Naive B cell (primary cell): ENCODE data around the gene MRPL20. TPM values are rescaled to one million over a fixed set of nuclear protein-coding genes. Genes with fewer than 3 reads are reported as not detected.
A peak's percentile ranks its signal among the peaks of the same experiment; 100 is the strongest.
"Not testable (repeated sequence)": the region's sequence is repeated elsewhere in the genome, so short reads cannot be mapped to it uniquely, and the experiment has no call there.

Experiments
- ATAC-seq, 2 donors: fragments of 150-1000 bp; cut with Tn5 transposase; 2 replicates each; pipeline ENCODE4 v1.10.0; 2021; ENCODE audit warnings: low read depth in 2 of 2, mild to moderate bottlenecking in 2 of 2, moderate library complexity in 2 of 2
- DNase-seq: peaks from one replicate; pipeline ENCODE4 v3.0.0; 2022
- H3K27ac Mint-ChIP-seq, 6 donors: one replicate each; pipeline ENCODE4 v1.8.0; 2020 to 2022; ENCODE audit warnings: mild to moderate bottlenecking in 6 of 6, mixed read lengths in 6 of 6, moderate library complexity in 5 of 6, inconsistent platforms in 2 of 6
- H3K27me3 Mint-ChIP-seq, 3 donors: one replicate each; pipeline ENCODE4 v1.8.0; 2021 to 2022; ENCODE audit warnings: mixed read lengths in 3 of 3, mild to moderate bottlenecking in 1 of 3
- H3K36me3 Mint-ChIP-seq, 2 donors: one replicate each; pipeline ENCODE4 v1.8.0; 2020 to 2022; ENCODE audit warnings: mixed read lengths in 2 of 2, inconsistent platforms in 1 of 2, mild to moderate bottlenecking in 1 of 2
- H3K4me1 Mint-ChIP-seq, 3 donors: one replicate each; pipeline ENCODE4 v1.8.0; 2020 to 2022; ENCODE audit warnings: mixed read lengths in 3 of 3, inconsistent platforms in 1 of 3, mild to moderate bottlenecking in 1 of 3, moderate library complexity in 1 of 3
- H3K4me3 Mint-ChIP-seq, 8 donors: one replicate each; pipeline ENCODE4 v1.8.0; 2020 to 2022; ENCODE audit warnings: mild to moderate bottlenecking in 8 of 8, mixed read lengths in 8 of 8, moderate library complexity in 8 of 8, inconsistent platforms in 2 of 8
- H3K9me3 Mint-ChIP-seq, 7 donors: one replicate each; pipeline ENCODE4 v1.8.0; 2020 to 2022; ENCODE audit warnings: mixed read lengths in 7 of 7, mild to moderate bottlenecking in 5 of 7, inconsistent platforms in 2 of 7, moderate library complexity in 1 of 7
- polyA plus RNA-seq, 6 donors: library from polyadenylated mRNA; unstranded; fragments of 300-500 nt; fragmentation: Illumina TruSeq; gene quantifications; one replicate each; pipeline ENCODE4 v1.2.3, GENCODE V29; 2021; ENCODE audit warnings: low read depth in 6 of 6

Gene MRPL20
- polyA plus RNA-seq, 6 donors from 2014 or later = 75.1 to 129 (median 102) TPM

DNA sequence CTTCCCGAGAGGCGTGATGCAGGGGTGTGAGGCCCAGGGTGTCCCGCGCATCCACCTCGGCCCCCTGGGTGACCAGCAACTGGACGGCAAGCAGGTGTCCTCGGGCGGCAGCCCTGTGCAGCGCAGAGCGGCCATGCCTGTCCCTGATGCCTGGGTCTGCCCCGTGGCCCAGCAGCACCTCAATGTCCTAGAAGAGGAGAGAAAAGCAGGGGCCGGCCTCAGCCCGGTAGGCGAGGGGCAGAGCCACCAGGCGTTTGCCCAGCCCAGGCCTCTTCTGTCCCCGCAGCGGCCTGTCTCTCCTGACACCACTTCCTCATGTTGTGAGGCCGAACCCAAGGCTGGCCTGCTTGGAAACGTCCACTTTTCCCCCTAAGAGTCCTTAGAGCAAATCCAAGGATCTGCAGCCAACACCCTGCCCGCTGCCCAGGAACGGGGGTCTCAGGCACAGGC, 12.3 kb upstream of the MRPL20 start:
- Mint-ChIP-seq H3K27ac (no peak overlapping the region), H3K27me3 (peaks cover 8 to 32% (median 24%) of the 10 kb centered on the region in 3 donors), H3K4me3 (no peak overlapping the region), H3K4me1 (peaks cover 5 to 12% (median 8%) of the 10 kb centered on the region in 3 donors), H3K9me3 (no peaks in the 10 kb centered on the region), H3K36me3 (no peaks in the 10 kb centered on the region)
- no peak for DNase-seq
- ATAC-seq = no peak

DNA sequence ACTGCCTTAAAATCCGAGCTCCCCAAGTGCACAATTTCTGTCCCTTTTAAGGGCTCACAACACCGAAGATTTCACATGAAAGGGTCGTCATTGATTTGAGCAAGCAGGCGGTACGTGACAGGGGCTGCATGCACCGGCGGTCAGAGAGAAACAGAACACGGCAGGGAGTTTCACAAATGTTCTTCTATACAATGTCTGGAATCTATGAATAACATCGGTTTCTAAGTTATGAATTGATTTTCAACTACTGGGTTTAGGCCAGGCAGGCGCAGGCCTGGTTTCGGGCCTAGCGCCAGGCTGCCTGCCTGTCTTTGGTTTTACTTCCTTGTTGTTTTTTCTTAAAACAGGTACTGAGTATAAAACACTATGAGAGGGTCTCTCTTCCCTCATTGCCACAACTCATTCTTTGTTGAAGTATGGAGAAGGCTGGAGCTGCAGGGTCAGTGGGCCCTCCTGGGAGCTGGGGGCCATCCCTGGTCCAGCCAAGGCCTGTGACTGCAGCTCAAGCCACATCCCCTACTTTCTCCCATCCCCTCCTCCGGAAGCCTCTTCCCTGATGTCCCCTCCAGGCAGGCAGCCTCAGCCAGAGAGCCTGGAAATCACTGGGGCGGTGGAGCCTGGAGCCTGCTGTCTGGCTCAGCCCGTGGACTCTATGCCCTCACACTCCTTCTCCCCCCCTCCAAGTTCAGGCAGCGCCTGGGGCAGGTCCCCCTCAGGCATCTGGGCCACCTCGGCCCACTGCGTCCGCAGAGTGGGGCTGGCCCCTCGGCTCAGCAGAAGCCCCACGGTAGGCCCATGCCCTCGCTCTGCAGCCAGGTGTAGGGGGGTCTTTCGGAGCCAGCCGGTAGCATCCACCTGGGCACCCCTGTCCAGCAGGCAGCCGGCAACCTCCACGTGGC, 11.6 kb upstream of the MRPL20 start:
- H3K27ac Mint-ChIP-seq = peak overlapping the region in 5 of 6 donors; percentile 7 to 85 (median 74)
- ATAC-seq = no peak

GRCh38 chr1:1417825-1418463, 10.9 kb upstream of the MRPL20 start:
- ATAC-seq, DNase-seq, H3K9me3 Mint-ChIP-seq, H3K36me3 Mint-ChIP-seq: not testable (repeated sequence)
- peak overlapping the region in 4 of 6 donors; percentile 25 to 40 (median 34) for H3K27ac Mint-ChIP-seq
- peaks cover 5 to 12% (median 8%) of the 10 kb centered on the region in 3 donors for H3K4me1 Mint-ChIP-seq
- H3K27me3 Mint-ChIP-seq = peaks cover 4 to 23% (median 21%) of the 10 kb centered on the region in 3 donors
- peak overlapping the region in 3 of 8 donors; percentile 21 to 56 (median 41) for H3K4me3 Mint-ChIP-seq

More for the DNA sequence above, 11.6 kb upstream of the MRPL20 start:
- no peaks in the 10 kb centered on the region for H3K9me3 Mint-ChIP-seq
- peak overlapping the region in 7 of 8 donors; percentile 4 to 78 (median 41) for H3K4me3 Mint-ChIP-seq
- peaks cover 7 to 27% (median 24%) of the 10 kb centered on the region in 3 donors for H3K27me3 Mint-ChIP-seq
- H3K36me3 Mint-ChIP-seq = no peaks in the 10 kb centered on the region
- peaks cover 5 to 12% (median 8%) of the 10 kb centered on the region in 3 donors for H3K4me1 Mint-ChIP-seq
- no peak for DNase-seq

- H3K27ac Mint-ChIP-seq = peak overlapping the region in 3 of 6 donors; percentile 3 to 40 (median 25)
- H3K36me3 Mint-ChIP-seq, H3K9me3 Mint-ChIP-seq, ATAC-seq, DNase-seq, H3K4me3 Mint-ChIP-seq: not testable (repeated sequence)
- H3K4me1 Mint-ChIP-seq = peaks cover 5 to 12% (median 8%) of the 10 kb centered on the region in 3 donors
- peaks cover 0 to 17% (median 16%) of the 10 kb centered on the region in 3 donors for H3K27me3 Mint-ChIP-seq
Observed at GRCh38 chr1:1417396-1417795, 10.3 kb upstream of the MRPL20 start.

GRCh38 chr1:1415751-1416150, 8.7 kb upstream of the MRPL20 start:
- H3K27ac Mint-ChIP-seq = no peak overlapping the region
- no peak overlapping the region for H3K4me3 Mint-ChIP-seq
- DNase-seq (no peak), ATAC-seq (no peak)
- peaks cover 7 to 14% (median 12%) of the 10 kb centered on the region in 3 donors for H3K4me1 Mint-ChIP-seq
- H3K36me3 Mint-ChIP-seq = no peaks in the 10 kb centered on the region
- peaks cover 0 to 2% (median 0%) of the 10 kb centered on the region in 7 donors for H3K9me3 Mint-ChIP-seq
- peaks cover 0 to 3% (median 3%) of the 10 kb centered on the region in 3 donors for H3K27me3 Mint-ChIP-seq

DNA sequence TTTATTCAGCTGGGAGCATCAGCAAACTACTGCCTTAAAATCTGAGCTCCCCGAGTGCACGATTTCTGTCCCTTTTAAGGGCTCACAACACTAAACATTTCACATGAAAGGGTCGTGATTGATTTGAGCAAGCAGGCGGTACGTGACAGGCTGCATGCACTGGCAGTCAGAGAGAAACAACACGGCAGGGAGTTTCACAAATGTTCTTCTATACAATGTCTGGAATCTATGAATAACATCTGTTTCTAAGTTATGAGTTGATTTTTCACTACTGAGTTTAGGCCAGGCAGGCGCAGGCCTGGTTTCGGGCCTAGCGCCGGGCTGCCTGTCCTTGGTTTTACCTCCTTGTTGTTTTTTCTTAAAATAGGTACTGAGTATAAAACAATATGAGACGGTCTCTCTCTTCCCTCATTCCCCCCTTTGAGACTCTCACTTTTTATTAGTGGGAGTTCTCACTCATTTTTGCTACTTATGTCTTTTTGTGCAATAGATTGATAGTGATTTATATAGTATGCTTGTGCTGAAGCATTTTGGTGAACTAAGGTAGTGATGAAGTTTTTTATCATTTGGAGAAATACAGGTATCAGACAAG, 5.3 kb upstream of the MRPL20 start:
- H3K4me1 Mint-ChIP-seq = peaks cover 4 to 19% (median 12%) of the 10 kb centered on the region in 3 donors
- H3K27me3 Mint-ChIP-seq, H3K27ac Mint-ChIP-seq, ATAC-seq, DNase-seq, H3K9me3 Mint-ChIP-seq, H3K36me3 Mint-ChIP-seq: not testable (repeated sequence)
- peak overlapping the region in 1 of 8 donors; percentile 68 for H3K4me3 Mint-ChIP-seq

GRCh38 chr1:1411626-1412025, 4.5 kb upstream of the MRPL20 start:
- Mint-ChIP-seq H3K4me1 (peaks cover 4 to 22% (median 12%) of the 10 kb centered on the region in 3 donors), H3K27me3 (no peaks in the 10 kb centered on the region), H3K9me3 (peaks cover 0 to 2% (median 0%) of the 10 kb centered on the region in 7 donors), H3K27ac (peak overlapping the region in 2 of 6 donors; percentile 41 to 45), H3K4me3 (no peak overlapping the region), H3K36me3 (no peaks in the 10 kb centered on the region)
- ATAC-seq = no peak
- no peak for DNase-seq

GRCh38 chr1:1410238-1410637, 3.1 kb upstream of the MRPL20 start:
- DNase-seq, H3K9me3 Mint-ChIP-seq, H3K27me3 Mint-ChIP-seq, H3K36me3 Mint-ChIP-seq, H3K27ac Mint-ChIP-seq, ATAC-seq: not testable (repeated sequence)
- Mint-ChIP-seq H3K4me3 (peak overlapping the region in 4 of 8 donors; percentile 47 to 76 (median 54)), H3K4me1 (peaks cover 9 to 35% (median 17%) of the 10 kb centered on the region in 3 donors)

GRCh38 chr1:1407636-1408318, 684 bp upstream of the MRPL20 start:
- no peaks in the 10 kb centered on the region for H3K36me3 Mint-ChIP-seq
- peak overlapping the region; percentile 83 to 98 (median 92) for H3K4me3 Mint-ChIP-seq
- peaks cover 0 to 2% (median 0%) of the 10 kb centered on the region in 7 donors for H3K9me3 Mint-ChIP-seq
- H3K4me1 Mint-ChIP-seq = peaks cover 13 to 45% (median 17%) of the 10 kb centered on the region in 3 donors
- H3K27me3 Mint-ChIP-seq = no peaks in the 10 kb centered on the region
- ATAC-seq = peak; percentile 38 to 44
- H3K27ac Mint-ChIP-seq = peak overlapping the region in 4 of 6 donors; percentile 90 to 95 (median 94)
- peak; percentile 46 for DNase-seq

DNA sequence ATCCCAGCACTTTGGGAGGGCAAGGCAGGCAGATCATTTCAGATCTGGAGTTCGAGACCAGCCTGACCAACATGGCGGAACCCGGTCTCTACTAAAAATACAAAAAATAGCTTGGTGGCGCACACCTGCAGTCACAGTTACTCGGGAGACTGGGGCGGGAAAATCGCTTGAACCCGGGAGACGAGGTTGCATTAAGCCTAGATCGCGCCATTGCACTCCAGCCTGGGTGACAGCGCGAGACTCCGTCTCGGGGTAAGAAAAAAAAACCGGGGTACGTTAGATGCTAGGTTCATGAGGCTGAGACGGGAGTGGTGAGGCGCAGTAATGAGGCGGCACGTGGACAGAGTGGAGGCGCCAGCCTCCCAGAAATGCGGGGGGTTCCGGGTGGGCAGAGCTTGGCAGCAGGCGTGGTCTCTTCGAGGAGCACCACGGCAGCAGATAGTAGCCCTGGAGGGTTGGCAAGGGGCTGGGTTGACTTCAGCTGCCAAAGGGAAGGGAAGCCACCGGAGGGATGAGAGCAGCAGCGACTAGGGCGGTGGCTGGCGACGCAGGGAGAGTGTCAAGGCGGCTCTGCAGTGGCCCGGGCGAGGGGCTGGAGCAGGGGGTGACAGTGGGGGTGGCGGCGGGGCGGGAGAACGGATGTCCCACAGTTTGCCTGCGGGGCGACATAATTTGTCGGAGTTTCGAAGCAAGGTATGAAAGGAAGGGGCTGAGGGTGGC, 832 bp downstream of the MRPL20 start:
- DNase-seq (no peak), ATAC-seq (no peak)
- peak overlapping the region; percentile 91 to 98 (median 94) for H3K4me3 Mint-ChIP-seq
- peaks cover 14 to 56% (median 19%) of the 10 kb centered on the region in 3 donors for H3K4me1 Mint-ChIP-seq
- H3K9me3 Mint-ChIP-seq = no peaks in the 10 kb centered on the region
- no peaks in the 10 kb centered on the region for H3K36me3 Mint-ChIP-seq
- H3K27ac Mint-ChIP-seq = peak overlapping the region; percentile 70 to 94 (median 92)
- no peaks in the 10 kb centered on the region for H3K27me3 Mint-ChIP-seq

- H3K4me1 Mint-ChIP-seq = peaks cover 27 to 63% (median 30%) of the 10 kb centered on the region in 3 donors
- ATAC-seq = no peak
Observed at GRCh38 chr1:1403653-1404052, 3.4 kb downstream of the MRPL20 start.

DNA sequence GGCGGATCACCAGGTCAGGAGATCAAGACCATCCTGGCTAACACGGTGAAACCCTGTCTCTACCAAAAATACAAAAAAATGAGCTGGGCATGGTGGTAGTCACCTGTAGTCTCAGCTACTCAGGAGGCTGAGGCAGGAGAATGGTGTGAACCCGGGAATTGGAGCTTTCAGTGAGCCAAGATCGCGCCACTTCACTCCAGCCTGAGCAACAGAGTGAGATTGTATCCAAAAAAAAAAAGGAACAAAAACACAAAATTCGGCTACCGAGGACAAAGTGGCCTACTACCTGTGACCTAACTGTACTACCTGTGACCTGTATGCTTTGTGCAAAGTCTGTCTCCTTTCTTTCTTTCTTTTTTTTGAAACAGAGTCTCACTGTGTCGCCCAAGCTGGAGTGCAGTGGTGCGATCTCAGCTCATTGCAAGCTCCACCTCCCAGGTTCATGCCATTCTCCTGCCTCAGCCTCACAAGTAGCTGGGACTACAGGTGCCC, 4.1 kb downstream of the MRPL20 start:
- peak overlapping the region in 5 of 6 donors; percentile 10 to 77 (median 34) for H3K27ac Mint-ChIP-seq
- not testable (repeated sequence) for DNase-seq, H3K27me3 Mint-ChIP-seq, ATAC-seq, H3K9me3 Mint-ChIP-seq, H3K36me3 Mint-ChIP-seq
- H3K4me1 Mint-ChIP-seq = peaks cover 30 to 61% (median 31%) of the 10 kb centered on the region in 3 donors
- H3K4me3 Mint-ChIP-seq = peak overlapping the region in 2 of 8 donors; percentile 90 to 97

More at GRCh38 chr1:1403653-1404052, 3.4 kb downstream of the MRPL20 start:
- no peaks in the 10 kb centered on the region for H3K36me3 Mint-ChIP-seq
- H3K9me3 Mint-ChIP-seq = no peaks in the 10 kb centered on the region
- peak overlapping the region in 4 of 6 donors; percentile 3 to 77 (median 24) for H3K27ac Mint-ChIP-seq
- no peak for DNase-seq
- peak overlapping the region in 4 of 8 donors; percentile 33 to 97 (median 56) for H3K4me3 Mint-ChIP-seq
- no peaks in the 10 kb centered on the region for H3K27me3 Mint-ChIP-seq
